ENCODE measurements around the gene C9orf153.

GRCh38 chr9:86259557-86259956 is at the start of gene C9orf153:
- TF ChIP-seq, protein P1, sequence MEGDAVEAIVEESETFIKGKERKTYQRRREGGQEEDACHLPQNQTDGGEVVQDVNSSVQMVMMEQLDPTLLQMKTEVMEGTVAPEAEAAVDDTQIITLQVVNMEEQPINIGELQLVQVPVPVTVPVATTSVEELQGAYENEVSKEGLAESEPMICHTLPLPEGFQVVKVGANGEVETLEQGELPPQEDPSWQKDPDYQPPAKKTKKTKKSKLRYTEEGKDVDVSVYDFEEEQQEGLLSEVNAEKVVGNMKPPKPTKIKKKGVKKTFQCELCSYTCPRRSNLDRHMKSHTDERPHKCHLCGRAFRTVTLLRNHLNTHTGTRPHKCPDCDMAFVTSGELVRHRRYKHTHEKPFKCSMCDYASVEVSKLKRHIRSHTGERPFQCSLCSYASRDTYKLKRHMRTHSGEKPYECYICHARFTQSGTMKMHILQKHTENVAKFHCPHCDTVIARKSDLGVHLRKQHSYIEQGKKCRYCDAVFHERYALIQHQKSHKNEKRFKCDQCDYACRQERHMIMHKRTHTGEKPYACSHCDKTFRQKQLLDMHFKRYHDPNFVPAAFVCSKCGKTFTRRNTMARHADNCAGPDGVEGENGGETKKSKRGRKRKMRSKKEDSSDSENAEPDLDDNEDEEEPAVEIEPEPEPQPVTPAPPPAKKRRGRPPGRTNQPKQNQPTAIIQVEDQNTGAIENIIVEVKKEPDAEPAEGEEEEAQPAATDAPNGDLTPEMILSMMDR (IDR thresholded peaks at IDR 0.05; ENCODE audit: poor library complexity) = no peak
- TF ChIP-seq EZH2phosphoT487 (IDR thresholded peaks at IDR 0.05; ENCODE audit: low read depth, severe bottlenecking, unreplicated experiment) = no peak
- no peak for TF ChIP-seq EZH2 (IDR thresholded peaks at IDR 0.05; ENCODE audit: borderline replicate concordance)

All from hepatocyte (in vitro differentiated cells).